ENCODE data around the gene PRKCH. TPM values are rescaled to one million over a fixed set of nuclear protein-coding genes. Genes with fewer than 3 reads are reported as not detected.

PRKCH gene
- total RNA-seq, 1 experiment from 2014 or later = 12.4 TPM

GRCh38 chr14:61516118-61516743 lies 194.9 kb downstream of the PRKCH start:
- no peak for TF ChIP-seq CTCF (IDR thresholded peaks at IDR 0.05; ENCODE audit: unreplicated experiment)
- Mint-ChIP-seq H3K27me3 (ENCODE audit: insufficient read depth, unreplicated experiment) (no peaks in the 10 kb centered on the region), H3K9me3 (ENCODE audit: unreplicated experiment) (no peaks in the 10 kb centered on the region), H3K4me3 (ENCODE audit: unreplicated experiment) (no peak overlapping the region), H3K4me1 (ENCODE audit: insufficient read depth, unreplicated experiment) (peaks cover 26% of the 10 kb centered on the region), H3K36me3 (ENCODE audit: insufficient read depth, unreplicated experiment) (no peaks in the 10 kb centered on the region), H3K27ac (ENCODE audit: low read depth, unreplicated experiment) (no peak overlapping the region)
- intact Hi-C loops (cut with micrococcal nuclease) = no loop called here
- ChIA-PET POLR2A (interaction anchor here (1.0 to 5.8 kb wide), 2 partner anchors 9 to 17 kb away, joined by 3 to 108 read pairs; no protein-coding TSS in a partner anchor), CTCF (no interaction called here)
- no peak for DNase-seq (ENCODE audit: unreplicated experiment)
- BruUV-seq (replicated peaks) = no TSS peak

- intact Hi-C loops (cut with micrococcal nuclease) = no loop called here
- no TSS peak for BruUV-seq (replicated peaks)
- no peaks in the 10 kb centered on the region for H3K9me3 Mint-ChIP-seq (ENCODE audit: unreplicated experiment)
- CTCF ChIA-PET = no interaction called here
- no peak for DNase-seq (ENCODE audit: unreplicated experiment)
- TF ChIP-seq CTCF (IDR thresholded peaks at IDR 0.05; ENCODE audit: unreplicated experiment) = no peak
- H3K27ac Mint-ChIP-seq (ENCODE audit: low read depth, unreplicated experiment) = no peak overlapping the region
- no peaks in the 10 kb centered on the region for H3K36me3 Mint-ChIP-seq (ENCODE audit: insufficient read depth, unreplicated experiment)
- H3K27me3 Mint-ChIP-seq (ENCODE audit: insufficient read depth, unreplicated experiment) = no peaks in the 10 kb centered on the region
- POLR2A ChIA-PET = interaction anchor here (1.0 kb wide), 1 partner anchor 45 kb away, joined by 3 read pairs; no protein-coding TSS in a partner anchor
- no peak overlapping the region for H3K4me3 Mint-ChIP-seq (ENCODE audit: unreplicated experiment)
- peaks cover 20% of the 10 kb centered on the region for H3K4me1 Mint-ChIP-seq (ENCODE audit: insufficient read depth, unreplicated experiment)
Observed at GRCh38 chr14:61516964-61517653, 195.7 kb downstream of the PRKCH start.

GRCh38 chr14:61517911-61518384 lies 196.6 kb downstream of the PRKCH start:
- no peak for TF ChIP-seq CTCF (IDR thresholded peaks at IDR 0.05; ENCODE audit: unreplicated experiment)
- H3K36me3 Mint-ChIP-seq (ENCODE audit: insufficient read depth, unreplicated experiment) = no peaks in the 10 kb centered on the region
- no peak for DNase-seq (ENCODE audit: unreplicated experiment)
- no peaks in the 10 kb centered on the region for H3K27me3 Mint-ChIP-seq (ENCODE audit: insufficient read depth, unreplicated experiment)
- no peaks in the 10 kb centered on the region for H3K9me3 Mint-ChIP-seq (ENCODE audit: unreplicated experiment)
- intact Hi-C loops (cut with micrococcal nuclease) = no loop called here
- BruUV-seq (replicated peaks) = no TSS peak
- peaks cover 11% of the 10 kb centered on the region for H3K4me1 Mint-ChIP-seq (ENCODE audit: insufficient read depth, unreplicated experiment)
- H3K27ac Mint-ChIP-seq (ENCODE audit: low read depth, unreplicated experiment) = no peak overlapping the region
- no peak overlapping the region for H3K4me3 Mint-ChIP-seq (ENCODE audit: unreplicated experiment)
- CTCF ChIA-PET = interaction anchor here (0.5 kb wide), 1 partner anchor 135 kb away, joined by 4 read pairs; no protein-coding TSS in a partner anchor
- POLR2A ChIA-PET = interaction anchor here (1.0 kb wide), 1 partner anchor 44 kb away, joined by 3 read pairs; no protein-coding TSS in a partner anchor

- ChIA-PET CTCF (interaction anchor here (0.5 kb wide), 1 partner anchor 135 kb away, joined by 4 read pairs; no protein-coding TSS in a partner anchor), POLR2A (interaction anchor here (1.2 kb wide), 1 partner anchor 20 kb away, joined by 4 read pairs; no protein-coding TSS in a partner anchor)
- intact Hi-C loops (cut with micrococcal nuclease) = no loop called here
- no peak for DNase-seq (ENCODE audit: unreplicated experiment)
- H3K4me3 Mint-ChIP-seq (ENCODE audit: unreplicated experiment) = no peak overlapping the region
- H3K9me3 Mint-ChIP-seq (ENCODE audit: unreplicated experiment) = no peaks in the 10 kb centered on the region
- H3K36me3 Mint-ChIP-seq (ENCODE audit: insufficient read depth, unreplicated experiment) = no peaks in the 10 kb centered on the region
- no peak for TF ChIP-seq CTCF (IDR thresholded peaks at IDR 0.05; ENCODE audit: unreplicated experiment)
- peaks cover 7% of the 10 kb centered on the region for H3K4me1 Mint-ChIP-seq (ENCODE audit: insufficient read depth, unreplicated experiment)
- no peaks in the 10 kb centered on the region for H3K27me3 Mint-ChIP-seq (ENCODE audit: insufficient read depth, unreplicated experiment)
- H3K27ac Mint-ChIP-seq (ENCODE audit: low read depth, unreplicated experiment) = no peak overlapping the region
- no TSS peak for BruUV-seq (replicated peaks)
Observed at GRCh38 chr14:61518403-61518802, 197.0 kb downstream of the PRKCH start.

Measured in MCF 10A (cell line).